IMR-90 (cell line): ENCODE measurements around the gene PROZ. TPM values are rescaled to one million over a fixed set of nuclear protein-coding genes. Genes with fewer than 3 reads are reported as not detected.
A peak's percentile ranks its signal among the peaks of the same experiment; 100 is the strongest.

Experiments
- ATAC-seq: fragments of 200-7000 bp; cut with Tn5 transposase; 2 replicates; pipeline ENCODE4 v1.9.1; 2020; ENCODE audit warnings: low read depth, mild to moderate bottlenecking, moderate library complexity
- BruUV-seq: library from RNA; stranded (reverse); fragments of 400-500 nt; replicated peaks from 2 replicates; lab custom pipeline; 2021; lab: Mats Ljungman, UMichigan
- CTCF ChIA-PET: fragments of 300-600 bp; formaldehyde crosslinking; extraction: SDS; loops from one replicate; lab custom pipeline; 2021; ENCODE audit warnings: antibody characterized with exemption; lab: Yijun Ruan, JAX
- POLR2A ChIA-PET: fragments of 300-600 bp; sonication (Branson Sonifier 250); formaldehyde crosslinking; loops from one replicate; lab custom pipeline; 2022; ENCODE audit warnings: antibody characterized with exemption; ENCODE audit not compliant: unreplicated experiment; lab: Charles Lee
- DNase-seq: peaks from one replicate; pipeline ENCODE4 v3.0.0; 2013
- H2AFZ ChIP-seq: replicated peaks from 2 replicates; pipeline ENCODE3; 2013; ENCODE audit warnings: low read length, mild to moderate bottlenecking; ENCODE audit not compliant: poor library complexity
- H2AK5ac ChIP-seq: 2 replicates; pipeline ENCODE4 v1.6.1; 2013; ENCODE audit warnings: low read depth, low read length, inconsistent platforms
- H2AK9ac ChIP-seq: replicated peaks from 2 replicates; pipeline ENCODE3; 2013; ENCODE audit warnings: mild to moderate bottlenecking, low read depth, low read length, moderate library complexity; ENCODE audit not compliant: poor library complexity
- H2BK120ac ChIP-seq: 2 replicates; pipeline ENCODE4 v1.6.1; 2013; ENCODE audit warnings: low read depth, low read length, inconsistent platforms
- H2BK15ac ChIP-seq: 3 replicates; pipeline ENCODE4 v1.6.1; 2013; ENCODE audit warnings: low read depth, low read length, inconsistent platforms
- H2BK20ac ChIP-seq: 2 replicates; pipeline ENCODE4 v1.6.1; 2013; ENCODE audit warnings: low read depth, mild to moderate bottlenecking, inconsistent platforms, low read length, moderate library complexity
- H2BK5ac ChIP-seq: 2 replicates; pipeline ENCODE4 v1.6.1; 2013; ENCODE audit warnings: mild to moderate bottlenecking, low read depth, low read length, inconsistent platforms; ENCODE audit not compliant: poor library complexity, severe bottlenecking
- H3K14ac ChIP-seq: replicated peaks from 2 replicates; pipeline ENCODE4 v1.6.1; 2013; ENCODE audit warnings: low read depth, low read length, inconsistent platforms
- H3K18ac ChIP-seq: 2 replicates; pipeline ENCODE4 v1.6.1; 2013; ENCODE audit warnings: low read depth, low read length, control low read depth
- H3K23ac ChIP-seq: 2 replicates; pipeline ENCODE4 v1.6.1; 2013; ENCODE audit warnings: low read depth, low read length, inconsistent platforms
- H3K27ac ChIP-seq: 2 replicates; pipeline ENCODE4 v1.5.1; 2013; ENCODE audit warnings: mild to moderate bottlenecking, control low read depth, low read length; ENCODE audit not compliant: insufficient read depth
- H3K27me3 ChIP-seq: 2 replicates; pipeline ENCODE4 v1.6.1; 2013; ENCODE audit warnings: low read length; ENCODE audit not compliant: control insufficient read depth, insufficient read depth
- H3K36me3 ChIP-seq: 2 replicates; pipeline ENCODE4 v1.6.1; 2013; ENCODE audit warnings: low read length, mixed read lengths; ENCODE audit not compliant: control insufficient read depth, insufficient read depth
- H3K4ac ChIP-seq: 2 replicates; pipeline ENCODE4 v1.6.1; 2013; ENCODE audit warnings: low read depth, low read length, inconsistent platforms
- H3K4me1 ChIP-seq: 2 replicates; pipeline ENCODE4 v1.6.1; 2013; ENCODE audit warnings: low read length, mixed read lengths; ENCODE audit not compliant: control insufficient read depth, insufficient read depth
- H3K4me2 ChIP-seq: 2 replicates; pipeline ENCODE4 v1.6.1; 2013; ENCODE audit warnings: low read depth, mild to moderate bottlenecking, control low read depth, low read length, moderate library complexity
- H3K4me3 ChIP-seq: 2 replicates; pipeline ENCODE4 v1.5.1; 2013; ENCODE audit warnings: low read depth, mild to moderate bottlenecking, control low read depth, low read length, moderate library complexity; ENCODE audit not compliant: insufficient read depth
- H3K56ac ChIP-seq: 2 replicates; pipeline ENCODE4 v1.6.1; 2013; ENCODE audit warnings: low read length, inconsistent platforms; ENCODE audit not compliant: insufficient read depth; ENCODE audit errors: extremely low read depth
- H3K79me1 ChIP-seq, 2 experiments: 2 replicates each; pipeline ENCODE4 v1.6.1; 2013; ENCODE audit warnings: low read length in 2 of 2, inconsistent platforms in 1 of 2, low read depth in 1 of 2
- H3K9ac ChIP-seq: 2 replicates; pipeline ENCODE4 v1.6.1; 2013; ENCODE audit warnings: low read depth, low read length, control low read depth
- H3K9me1 ChIP-seq: 2 replicates; pipeline ENCODE4 v1.6.1; 2013; ENCODE audit warnings: low read length, inconsistent platforms; ENCODE audit not compliant: insufficient read depth
- H3K9me3 ChIP-seq: 2 replicates; pipeline ENCODE4 v1.6.1; 2013; ENCODE audit warnings: low read length; ENCODE audit not compliant: control insufficient read depth, insufficient read depth
- H4K20me1 ChIP-seq: 2 replicates; pipeline ENCODE4 v1.6.1; 2013; ENCODE audit warnings: low read length, inconsistent platforms; ENCODE audit not compliant: insufficient read depth
- H4K5ac ChIP-seq: 2 replicates; pipeline ENCODE4 v1.6.1; 2013; ENCODE audit warnings: mild to moderate bottlenecking, low read depth, low read length, control low read depth
- H4K8ac ChIP-seq, 2 experiments: 2 replicates each; pipeline ENCODE4 v1.6.1; 2013; ENCODE audit warnings: low read depth in 2 of 2, low read length in 2 of 2, control low read depth in 1 of 2, inconsistent platforms in 1 of 2
- H4K91ac ChIP-seq: 2 replicates; pipeline ENCODE4 v1.6.1; 2013; ENCODE audit warnings: low read depth, low read length, inconsistent platforms; ENCODE audit not compliant: insufficient read depth
- FOS ChIP-seq: fragments of 150-350 bp; IDR thresholded peaks from 2 replicates; pipeline ENCODE4 v1.6.1; 2016; ENCODE audit warnings: low read depth, low read length
- RAD21 ChIP-seq: IDR thresholded peaks from 2 replicates; pipeline ENCODE4 v1.6.1; 2012; ENCODE audit warnings: low read length, improper control_type of control experiment
- RCOR1 ChIP-seq: IDR thresholded peaks from 2 replicates; pipeline ENCODE4 v1.6.1; 2012; ENCODE audit warnings: mild to moderate bottlenecking, low read length, improper control_type of control experiment; ENCODE audit not compliant: insufficient replicate concordance
- WGBS, 2 experiments: methylation state at CpG; one replicate each; pipeline versions ENCODE4 v1.1.5 to v1.1.7; 2013; ENCODE audit warnings: missing lambda C conversion rate in 2 of 2; ENCODE audit not compliant: insufficient read length in 1 of 2; ENCODE audit errors: extremely low coverage in 2 of 2; 5-methylcytosine and 5-hydroxymethylcytosine counted together
- dilution Hi-C: fragments of 300-500 bp; cut with HindIII; formaldehyde crosslinking; loops from one replicate; pipeline ENCODE4 v1.14.3; 2018; ENCODE audit warnings: low sequenced_read_pairs; ENCODE audit not compliant: unreplicated experiment
- in situ Hi-C: fragments of 300-500 bp; cut with MboI; formaldehyde crosslinking; loops from 3 replicates; pipeline ENCODE4 v1.14.3; 2019; ENCODE audit warnings: low sequenced_read_pairs, inconsistent platforms, mixed read lengths
- intact Hi-C: fragments of 100-400 bp; cut with micrococcal nuclease; formaldehyde crosslinking; loops from 2 replicates; pipeline ENCODE4 v1.10.0; 2022
- polyA plus RNA-seq, 3 experiments: library from polyadenylated mRNA; depleted of rRNA; stranded (reverse); fragments of >200 nt; gene quantifications; 2 replicates each; pipeline ENCODE4 v1.2.3, GENCODE V29; 2012; ENCODE audit warnings: low replicate concordance in 1 of 3
- total RNA-seq: library from RNA; depleted of rRNA; stranded (reverse); fragments of >200 nt; gene quantifications from 2 replicates; pipeline ENCODE4 v1.2.3, GENCODE V29; 2012

Gene PROZ
- total and polyA plus RNA-seq, 2 of the 4 experiments (the other 2 are of a cell fraction): not detected

- Histone ChIP-seq H3K4ac (peak overlapping the region; percentile 67), H3K14ac (0 out of 2 replicates have a peak overlapping the region, but pooled peaks have one; percentile 30), H2BK20ac (no peak overlapping the region; the same call in 1 of the 2 replicates), H2BK5ac (peak overlapping the region; percentile 75), H3K4me1 (peaks cover 29% of the 10 kb centered on the region), H2AFZ (peak overlapping the region; percentile 13), H3K27me3 (no peaks in the 10 kb centered on the region), H3K9me1 (peaks cover 33% of the 10 kb centered on the region), H4K5ac (no peak overlapping the region), H2AK9ac (peak overlapping the region; percentile 79), H3K79me1 (peaks cover 32 to 82% of the 10 kb centered on the region in 2 experiments; a peak in 3 of 4 replicates), H2BK15ac (0 out of 3 replicates have a peak overlapping the region, but pooled peaks have one; percentile 42), H3K27ac (peak overlapping the region; percentile 39; the same call in 1 of the 2 replicates), H3K4me2 (no peak overlapping the region), H2BK120ac (peak overlapping the region; percentile 68; the same call in 1 of the 2 replicates), H3K18ac (no peak overlapping the region), H3K4me3 (no peak overlapping the region), H2AK5ac (peak overlapping the region; percentile 89; the same call in 1 of the 2 replicates), H3K23ac (peak overlapping the region; percentile 71; the same call in 1 of the 2 replicates), H3K56ac (no peak overlapping the region), H3K9me3 (no peaks in the 10 kb centered on the region), H4K20me1 (peaks cover 32% of the 10 kb centered on the region), H3K36me3 (peaks cover 16% of the 10 kb centered on the region), H4K91ac (peak overlapping the region; percentile 56), H4K8ac (peak overlapping the region in 1 of 2 experiments; percentile 47; a peak in 2 of 4 replicates), H3K9ac (no peak overlapping the region)
- no peak for ATAC-seq
- TF ChIP-seq RCOR1: no peak
- no peak for TF ChIP-seq RAD21
- TF ChIP-seq FOS: no peak
- WGBS, 2 experiments: 79% methylated on average over 2 of the region's 5 CpGs; no CpG with 5 or more reads in 1 of the 2 experiments
- DNase-seq: no peak
- intact Hi-C loops (no loop called here), in situ Hi-C loops (no loop called here), dilution Hi-C loops (no loop called here)
- CTCF ChIA-PET: no interaction called here
- POLR2A ChIA-PET: no interaction called here
- no TSS peak for BruUV-seq
Measured at GRCh38 chr13:113204378-113204734, 45.9 kb downstream of the PROZ start.
